ENCODE results near the gene QSOX2.
"Not testable (repeated sequence)": the region's sequence is repeated elsewhere in the genome, so short reads cannot be mapped to it uniquely, and the experiment has no call there.

Gene QSOX2

DNA sequence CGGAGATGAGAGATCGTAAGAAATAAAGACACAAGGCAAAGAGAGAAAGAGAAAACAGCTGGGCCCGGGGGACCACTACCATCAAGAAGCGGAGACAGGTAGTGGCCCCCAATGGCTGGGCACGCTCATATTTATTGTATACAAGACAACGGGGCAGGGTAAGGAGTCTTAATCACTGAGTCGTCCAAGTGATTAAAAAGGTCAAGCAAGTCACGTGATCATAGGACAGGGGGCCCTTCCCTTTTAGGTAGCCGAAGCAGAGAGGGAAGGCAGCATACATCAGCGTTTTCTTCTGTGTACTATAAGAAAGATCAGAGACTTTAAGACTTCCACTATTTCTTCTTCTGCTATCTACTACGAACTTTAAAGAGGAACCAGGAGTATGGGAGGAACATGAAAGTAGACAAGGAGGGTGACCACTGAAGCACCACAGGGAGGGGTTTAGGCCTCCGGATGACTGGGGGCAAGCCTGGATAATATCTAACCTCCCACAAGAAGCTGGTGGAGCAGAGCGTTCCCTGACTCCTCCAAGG lies 24.6 kb upstream of the QSOX2 start:
- in situ Hi-C loops (cut with HindIII; ENCODE audit: low sequenced_read_pairs) = no loop called here
- no peak for DNase-seq (ENCODE audit: low read depth, low spot score)
- TF ChIP-seq, protein P1, sequence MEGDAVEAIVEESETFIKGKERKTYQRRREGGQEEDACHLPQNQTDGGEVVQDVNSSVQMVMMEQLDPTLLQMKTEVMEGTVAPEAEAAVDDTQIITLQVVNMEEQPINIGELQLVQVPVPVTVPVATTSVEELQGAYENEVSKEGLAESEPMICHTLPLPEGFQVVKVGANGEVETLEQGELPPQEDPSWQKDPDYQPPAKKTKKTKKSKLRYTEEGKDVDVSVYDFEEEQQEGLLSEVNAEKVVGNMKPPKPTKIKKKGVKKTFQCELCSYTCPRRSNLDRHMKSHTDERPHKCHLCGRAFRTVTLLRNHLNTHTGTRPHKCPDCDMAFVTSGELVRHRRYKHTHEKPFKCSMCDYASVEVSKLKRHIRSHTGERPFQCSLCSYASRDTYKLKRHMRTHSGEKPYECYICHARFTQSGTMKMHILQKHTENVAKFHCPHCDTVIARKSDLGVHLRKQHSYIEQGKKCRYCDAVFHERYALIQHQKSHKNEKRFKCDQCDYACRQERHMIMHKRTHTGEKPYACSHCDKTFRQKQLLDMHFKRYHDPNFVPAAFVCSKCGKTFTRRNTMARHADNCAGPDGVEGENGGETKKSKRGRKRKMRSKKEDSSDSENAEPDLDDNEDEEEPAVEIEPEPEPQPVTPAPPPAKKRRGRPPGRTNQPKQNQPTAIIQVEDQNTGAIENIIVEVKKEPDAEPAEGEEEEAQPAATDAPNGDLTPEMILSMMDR (IDR thresholded peaks at IDR 0.05; ENCODE audit: low read depth, low read length) = no peak
- no peak overlapping the region for H3K4me3 ChIP-seq (ENCODE audit: low read depth, low read length)

GRCh38 chr9:136268735-136269134 lies 23.1 kb upstream of the QSOX2 start:
- in situ Hi-C loops (cut with HindIII; ENCODE audit: low sequenced_read_pairs) = no loop called here
- H3K4me3 ChIP-seq (ENCODE audit: low read depth, low read length) = no peak overlapping the region
- DNase-seq (ENCODE audit: low read depth, low spot score) = no peak
- TF ChIP-seq, protein P1 (IDR thresholded peaks at IDR 0.05; ENCODE audit: low read depth, low read length) = no peak

GRCh38 chr9:136268318-136268717 lies 22.7 kb upstream of the QSOX2 start:
- DNase-seq (ENCODE audit: low read depth, low spot score) = no peak
- TF ChIP-seq, protein P1 (IDR thresholded peaks at IDR 0.05; ENCODE audit: low read depth, low read length) = no peak
- no peak overlapping the region for H3K4me3 ChIP-seq (ENCODE audit: low read depth, low read length)
- in situ Hi-C loops (cut with HindIII; ENCODE audit: low sequenced_read_pairs) = no loop called here

- DNase-seq (ENCODE audit: low read depth, low spot score) = peak; percentile 77
- TF ChIP-seq, protein P1 (IDR thresholded peaks at IDR 0.05; ENCODE audit: low read depth, low read length) = peak; percentile 44
- in situ Hi-C loops (cut with HindIII; ENCODE audit: low sequenced_read_pairs) = no loop called here
- H3K4me3 ChIP-seq (ENCODE audit: low read depth, low read length) = peak overlapping the region; percentile 46
Measured at GRCh38 chr9:136267261-136268111, 21.9 kb upstream of the QSOX2 start.

GRCh38 chr9:136266641-136267040 lies 21.0 kb upstream of the QSOX2 start:
- in situ Hi-C loops (cut with HindIII; ENCODE audit: low sequenced_read_pairs); DNase-seq (ENCODE audit: low read depth, low spot score); H3K4me3 ChIP-seq (ENCODE audit: low read depth, low read length): not testable (repeated sequence)

GRCh38 chr9:136265561-136266355 lies 20.1 kb upstream of the QSOX2 start:
- in situ Hi-C loops (cut with HindIII; ENCODE audit: low sequenced_read_pairs) = no loop called here
- H3K4me3 ChIP-seq (ENCODE audit: low read depth, low read length) = no peak overlapping the region
- DNase-seq (ENCODE audit: low read depth, low spot score) = no peak
- TF ChIP-seq, protein P1 (IDR thresholded peaks at IDR 0.05; ENCODE audit: low read depth, low read length) = no peak
